Spleen (tissue), 11 donors: Measurements from ENCODE around the gene NDUFB10. TPM values are rescaled to one million over a fixed set of nuclear protein-coding genes. Genes with fewer than 3 reads are reported as not detected.
A peak's percentile ranks its signal among the peaks of the same experiment; 100 is the strongest.

ENCODE experiments used
- DNase-seq: peaks from one replicate; pipeline ENCODE4 v3.0.0-alpha.2; 2020
- H3K27ac ChIP-seq, 8 donors: fragments of 200-600 bp; sonication (generic) in 7 of 8; 1 replicate in 4 of 8; 2 replicates in 4 of 8; pipeline versions ENCODE4 v1.5.0 to v1.8.0; 2016 to 2021; ENCODE audit warnings: inconsistent platforms in 4 of 8, mild to moderate bottlenecking in 4 of 8, moderate library complexity in 1 of 8
- H3K27me3 ChIP-seq, 7 donors: fragments of 200-600 bp; sonication (generic) in 6 of 7; replicated peaks in 1 of 7; 1 replicate in 4 of 7; 2 replicates in 3 of 7; pipeline versions ENCODE4 v1.5.0 to v1.8.0; 2016 to 2021; ENCODE audit warnings: inconsistent platforms in 3 of 7, mild to moderate bottlenecking in 1 of 7
- H3K36me3 ChIP-seq, 6 donors: fragments of 200-600 bp; sonication (generic) in 5 of 6; 1 replicate in 4 of 6; 2 replicates in 2 of 6; pipeline versions ENCODE4 v1.5.0 to v1.8.0; 2016 to 2021; ENCODE audit warnings: inconsistent platforms in 2 of 6
- H3K4me1 ChIP-seq, 6 donors: fragments of 200-600 bp; sonication (generic) in 5 of 6; 1 replicate in 3 of 6; 2 replicates in 3 of 6; pipeline versions ENCODE4 v1.5.0 to v1.8.0; 2016 to 2021; ENCODE audit warnings: inconsistent platforms in 3 of 6
- H3K4me3 ChIP-seq, 8 donors: fragments of 200-600 bp; sonication (generic) in 7 of 8; 1 replicate in 4 of 8; 2 replicates in 4 of 8; pipeline versions ENCODE4 v1.5.0 to v1.8.0; 2016 to 2021; ENCODE audit warnings: inconsistent platforms in 4 of 8, mild to moderate bottlenecking in 4 of 8, moderate library complexity in 2 of 8
- H3K9me3 ChIP-seq, 8 donors: fragments of 200-600 bp; sonication (generic) in 7 of 8; 1 replicate in 4 of 8; 2 replicates in 4 of 8; pipeline versions ENCODE4 v1.5.0 to v1.8.0; 2016 to 2021; ENCODE audit warnings: inconsistent platforms in 4 of 8
- POLR2A ChIP-seq, 3 donors: fragments of 450-650 bp; IDR thresholded peaks; one replicate each; pipeline ENCODE4 v1.5.1; 2017; ENCODE audit warnings: antibody characterized with exemption in 3 of 3, mild to moderate bottlenecking in 1 of 3
- POLR2AphosphoS5 ChIP-seq, 3 donors: sonication (generic); formaldehyde crosslinking; IDR thresholded peaks; one replicate each; pipeline ENCODE4 v1.5.1; 2017; ENCODE audit warnings: antibody characterized with exemption in 3 of 3
- WGBS, 5 donors: extraction: QIAGEN DNeasy Blood & Tissue Kit in 3 of 5; methylation state at CpG; one replicate each; pipeline versions ENCODE4 v1.1.5 to v1.1.7; 2013 to 2018; 5-methylcytosine and 5-hydroxymethylcytosine counted together
- intact Hi-C: fragments of 100-400 bp; cut with DNase I; formaldehyde crosslinking; loops from one replicate; pipeline ENCODE4 v1.15.0; 2023; ENCODE audit warnings: low total_unique reads
- polyA plus RNA-seq, 3 donors: library from polyadenylated mRNA; stranded (reverse); fragments of 200-250 nt; gene quantifications; one replicate each; pipeline ENCODE4 v1.2.1, GENCODE V29; 2013
- total RNA-seq, 7 donors: library from RNA; depleted of rRNA in 3 of 7; stranded (reverse); fragments of >200 nt in 3 of 7; fragmentation: NEBNext Ultra II Directional in 4 of 7; extraction: Animal tissue kit (Norgen Biotek cat#: 25700) in 4 of 7; gene quantifications; one replicate each; pipeline versions ENCODE4 v1.1.0 to v1.2.1, GENCODE V29; 2016 to 2021
- TF ChIP-seq, protein P1 (sequence below), 11 experiments: fragments of 200-600 bp in 7 of 11; fragments of 450-650 bp in 4 of 11; sonication (generic) in 4 of 11; IDR thresholded peaks in 8 of 11; conservative IDR thresholded peaks in 3 of 11; 1 replicate in 7 of 11; 2 replicates in 4 of 11; pipeline versions ENCODE4 v1.4.0 to v1.8.0; 2016 to 2021; ENCODE audit warnings: antibody characterized with exemption in 11 of 11, inconsistent platforms in 4 of 11, mild to moderate bottlenecking in 1 of 11
- donor health status: healthy with polysubstance abuse.
- donor health status: DM: no; HTN: no; CAD: no; lungs with moderate emphysema.
- donor health status: DM: no; HTN: no; CAD: no.
- donor health status: Bipolar disorder and iron deficiency.
- donor health status: healthy.
- donor health status: DM: no; HTN: no; CAD: no.
- donor health status: DM: yes; HTN: yes; CAD: no.

NDUFB10 gene
- total and polyA plus RNA-seq, 10 donors, result 69.3 to 225 (median 137) TPM

DNA sequence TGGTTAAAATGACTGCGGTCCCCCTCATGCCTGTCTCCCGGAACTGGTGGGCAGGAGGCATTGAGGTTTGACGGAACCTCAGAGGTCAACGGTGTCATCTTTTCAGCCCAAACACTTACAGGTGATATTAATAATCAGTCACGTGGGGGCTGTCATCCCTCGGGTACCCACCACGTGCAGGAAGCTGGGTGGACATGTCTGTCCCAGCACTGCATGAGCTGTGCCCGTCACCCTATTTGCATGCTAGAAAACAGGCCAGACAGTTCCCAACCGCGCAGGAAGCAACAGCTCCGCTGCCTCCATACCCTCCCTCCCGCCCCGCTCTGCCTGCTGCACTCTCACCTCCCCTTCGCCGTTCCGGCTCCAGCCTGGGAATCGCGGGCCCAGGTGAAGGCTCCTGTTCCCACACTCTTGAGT lies 31.8 kb downstream of the NDUFB10 start:
- peak; percentile 33 to 83 (median 81) for TF ChIP-seq POLR2AphosphoS5 (IDR thresholded peaks at IDR 0.05)
- TF ChIP-seq POLR2A (IDR thresholded peaks at IDR 0.05), result peak in 2 of 3 donors; percentile 6 to 14
- TF ChIP-seq, protein P1, sequence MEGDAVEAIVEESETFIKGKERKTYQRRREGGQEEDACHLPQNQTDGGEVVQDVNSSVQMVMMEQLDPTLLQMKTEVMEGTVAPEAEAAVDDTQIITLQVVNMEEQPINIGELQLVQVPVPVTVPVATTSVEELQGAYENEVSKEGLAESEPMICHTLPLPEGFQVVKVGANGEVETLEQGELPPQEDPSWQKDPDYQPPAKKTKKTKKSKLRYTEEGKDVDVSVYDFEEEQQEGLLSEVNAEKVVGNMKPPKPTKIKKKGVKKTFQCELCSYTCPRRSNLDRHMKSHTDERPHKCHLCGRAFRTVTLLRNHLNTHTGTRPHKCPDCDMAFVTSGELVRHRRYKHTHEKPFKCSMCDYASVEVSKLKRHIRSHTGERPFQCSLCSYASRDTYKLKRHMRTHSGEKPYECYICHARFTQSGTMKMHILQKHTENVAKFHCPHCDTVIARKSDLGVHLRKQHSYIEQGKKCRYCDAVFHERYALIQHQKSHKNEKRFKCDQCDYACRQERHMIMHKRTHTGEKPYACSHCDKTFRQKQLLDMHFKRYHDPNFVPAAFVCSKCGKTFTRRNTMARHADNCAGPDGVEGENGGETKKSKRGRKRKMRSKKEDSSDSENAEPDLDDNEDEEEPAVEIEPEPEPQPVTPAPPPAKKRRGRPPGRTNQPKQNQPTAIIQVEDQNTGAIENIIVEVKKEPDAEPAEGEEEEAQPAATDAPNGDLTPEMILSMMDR (IDR thresholded peaks at IDR 0.05 in 8 of 11, conservative IDR thresholded peaks at IDR 0.05 in 3 of 11), result no peak
- intact Hi-C loops, result no loop called here
- WGBS, 5 donors, result 0 to 8% (median 2%) methylated on average over 6 to 18 of the region's 18 CpGs
- peak; percentile 90 for DNase-seq
- Histone ChIP-seq H3K9me3 (peaks cover 0 to 5% (median 0%) of the 10 kb centered on the region in 8 donors), H3K27me3 (peaks cover 0 to 39% (median 23%) of the 10 kb centered on the region in 7 donors), H3K4me1 (peaks cover 11 to 47% (median 30%) of the 10 kb centered on the region in 6 donors), H3K4me3 (peak overlapping the region in 7 of 8 donors; percentile 27 to 72 (median 38)), H3K27ac (peak overlapping the region in 7 of 8 donors; percentile 70 to 93 (median 84)), H3K36me3 (peaks cover 0 to 14% (median 8%) of the 10 kb centered on the region in 6 donors)

DNA sequence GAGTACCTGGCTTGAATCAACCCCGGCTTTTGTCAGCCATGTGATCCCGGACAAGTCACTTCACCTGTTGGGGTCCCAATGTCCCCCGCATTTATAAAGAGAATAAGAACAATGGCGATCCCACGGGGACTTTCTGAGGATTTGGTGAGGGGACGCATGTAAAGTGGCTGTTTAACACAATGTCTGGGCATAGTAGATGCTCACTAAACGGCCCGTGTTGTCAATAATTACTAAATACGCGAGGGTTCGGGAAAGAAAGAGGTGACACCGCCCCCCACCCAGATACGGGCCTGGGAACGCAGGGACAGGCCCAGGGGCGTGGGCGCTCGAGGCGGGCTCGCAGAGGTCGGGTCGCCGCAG lies 32.2 kb downstream of the NDUFB10 start:
- Histone ChIP-seq H3K4me1 (peaks cover 11 to 47% (median 30%) of the 10 kb centered on the region in 6 donors), H3K27me3 (peaks cover 0 to 39% (median 23%) of the 10 kb centered on the region in 7 donors), H3K4me3 (peak overlapping the region; percentile 27 to 72 (median 36)), H3K36me3 (peaks cover 0 to 14% (median 5%) of the 10 kb centered on the region in 6 donors), H3K9me3 (peaks cover 0 to 5% (median 0%) of the 10 kb centered on the region in 8 donors), H3K27ac (peak overlapping the region; percentile 70 to 93 (median 82))
- DNase-seq, result no peak
- intact Hi-C loops, result no loop called here
- TF ChIP-seq POLR2AphosphoS5 (IDR thresholded peaks at IDR 0.05) (no peak), POLR2A (IDR thresholded peaks at IDR 0.05) (no peak)
- TF ChIP-seq, protein P1 (IDR thresholded peaks at IDR 0.05 in 8 of 11, conservative IDR thresholded peaks at IDR 0.05 in 3 of 11), result no peak
- 9 to 21% (median 11%) methylated on average over 11 to 22 of the region's 22 CpGs for WGBS, 5 donors

DNA sequence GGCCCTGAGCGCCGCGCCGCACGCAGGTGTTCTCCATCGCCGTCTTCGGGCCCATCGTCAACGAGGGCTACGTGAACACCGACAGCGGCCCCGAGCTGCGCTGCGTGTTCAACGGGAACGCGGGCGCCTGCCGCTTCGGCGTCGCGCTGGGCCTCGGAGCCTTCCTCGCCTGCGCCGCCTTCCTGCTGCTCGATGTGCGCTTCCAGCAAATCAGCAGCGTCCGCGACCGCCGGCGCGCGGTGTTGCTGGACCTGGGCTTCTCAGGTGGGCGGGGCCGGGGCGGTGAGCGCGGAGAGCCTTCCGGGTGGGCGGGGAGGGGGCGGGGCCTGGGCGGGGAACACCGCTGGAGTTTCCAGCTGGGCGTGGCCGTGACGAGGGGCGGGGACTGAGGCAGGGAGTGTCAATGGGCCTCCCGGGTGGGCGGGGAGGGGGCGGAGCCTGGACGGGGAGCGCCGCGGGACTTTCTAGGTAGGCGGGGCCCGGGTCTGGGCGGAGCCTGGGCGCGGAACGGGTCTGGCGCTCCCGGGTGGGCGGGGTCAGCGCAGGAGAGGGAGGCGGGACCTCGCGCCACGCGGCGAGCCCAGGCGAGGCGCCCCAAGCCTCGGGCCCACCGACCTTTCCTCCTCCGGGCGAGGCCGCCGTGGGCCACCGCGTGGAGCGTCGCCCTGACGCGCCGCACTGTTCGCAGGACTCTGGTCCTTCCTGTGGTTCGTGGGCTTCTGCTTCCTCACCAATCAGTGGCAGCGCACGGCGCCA lies 32.8 kb downstream of the NDUFB10 start:
- intact Hi-C loops, result no loop called here
- WGBS, 5 donors, result 4 to 6% (median 5%) methylated on average over 41 to 96 of the region's 96 CpGs; no CpG with 5 or more reads in 1 of the 5 donors
- peak; percentile 98 for DNase-seq
- Histone ChIP-seq H3K9me3 (peaks cover 0 to 5% (median 0%) of the 10 kb centered on the region in 8 donors), H3K27me3 (peaks cover 0 to 39% (median 23%) of the 10 kb centered on the region in 7 donors), H3K4me1 (peaks cover 11 to 47% (median 30%) of the 10 kb centered on the region in 6 donors), H3K36me3 (peaks cover 0 to 14% (median 5%) of the 10 kb centered on the region in 6 donors), H3K27ac (peak overlapping the region; percentile 70 to 93 (median 82)), H3K4me3 (peak overlapping the region; percentile 27 to 72 (median 36))
- TF ChIP-seq POLR2A (IDR thresholded peaks at IDR 0.05) (no peak), POLR2AphosphoS5 (IDR thresholded peaks at IDR 0.05) (peak; percentile 89 to 92 (median 91))
- TF ChIP-seq, protein P1 (IDR thresholded peaks at IDR 0.05 in 8 of 11, conservative IDR thresholded peaks at IDR 0.05 in 3 of 11), result peak in 2 of 11 experiments; percentile 15 to 36
